ENCODE results near the gene MARCHF6.
"Not testable (repeated sequence)": the region's sequence is repeated elsewhere in the genome, so short reads cannot be mapped to it uniquely, and the experiment has no call there.

MARCHF6 gene

DNA sequence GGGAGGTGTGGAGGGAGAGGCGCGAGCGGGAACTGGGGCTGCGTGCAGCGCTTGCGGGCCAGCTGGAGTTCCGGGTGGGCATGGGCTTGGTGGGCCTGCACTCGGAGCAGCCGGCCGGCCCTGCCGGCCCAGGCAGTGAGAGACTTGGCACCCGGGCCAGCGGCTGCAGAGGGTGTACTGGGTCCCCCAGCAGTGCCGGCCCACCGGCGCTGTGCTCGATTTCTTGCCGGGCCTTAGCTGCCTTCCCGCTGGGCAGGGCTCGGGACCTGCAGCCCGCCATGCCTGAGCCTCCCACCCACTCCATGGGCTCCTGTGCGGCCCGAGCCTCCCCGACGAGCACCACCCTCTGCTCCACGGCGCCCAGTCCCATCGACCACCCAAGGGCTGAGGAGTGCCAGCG is 21.7 kb downstream of the MARCHF6 start:
- DNase-seq (ENCODE audit: low read depth in 4 of 4, low spot score in 1 of 4): not testable (repeated sequence)

DNA sequence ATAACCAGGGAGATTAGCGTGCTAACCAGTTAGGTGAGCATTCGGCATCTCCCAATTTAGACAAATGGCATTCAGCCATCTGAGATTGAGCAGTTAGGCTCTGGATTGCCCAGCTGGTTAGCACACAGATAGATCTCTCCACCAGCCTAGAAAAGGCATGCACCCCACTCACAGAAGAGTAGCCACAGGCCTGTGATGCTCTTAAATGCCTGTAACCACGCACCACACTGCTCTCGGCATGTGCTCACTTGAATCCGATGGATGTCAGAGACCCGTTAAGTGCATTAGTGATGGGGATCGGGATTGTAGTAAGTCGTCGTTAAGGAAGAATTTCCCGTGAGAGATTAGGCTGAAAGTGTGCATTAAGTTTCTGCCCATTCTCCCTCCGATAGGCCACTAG is 23.0 kb downstream of the MARCHF6 start:
- no peak for DNase-seq (ENCODE audit: low read depth in 4 of 4, low spot score in 1 of 4)

DNA sequence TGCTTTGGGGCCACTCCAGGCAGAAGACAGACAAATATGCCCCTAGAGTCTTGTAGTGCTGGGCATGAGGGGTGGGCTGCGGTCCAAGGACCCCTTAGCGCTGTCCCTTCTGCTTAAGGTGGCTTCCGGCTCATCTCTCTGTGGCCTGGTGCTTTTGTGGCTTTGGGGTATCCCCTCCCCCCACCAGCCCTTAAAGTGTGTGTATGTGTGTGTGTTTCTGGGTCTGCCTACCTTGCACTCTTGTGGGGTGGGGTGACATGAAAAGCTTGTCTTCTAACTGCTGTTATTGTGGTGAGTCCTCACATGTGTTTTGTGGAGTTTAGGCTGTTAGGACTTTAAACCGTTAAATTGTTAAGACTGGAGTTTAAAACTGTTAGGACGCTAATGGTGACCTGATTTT is 23.6 kb downstream of the MARCHF6 start:
- no peak for DNase-seq (ENCODE audit: low read depth in 4 of 4, low spot score in 1 of 4)

DNA sequence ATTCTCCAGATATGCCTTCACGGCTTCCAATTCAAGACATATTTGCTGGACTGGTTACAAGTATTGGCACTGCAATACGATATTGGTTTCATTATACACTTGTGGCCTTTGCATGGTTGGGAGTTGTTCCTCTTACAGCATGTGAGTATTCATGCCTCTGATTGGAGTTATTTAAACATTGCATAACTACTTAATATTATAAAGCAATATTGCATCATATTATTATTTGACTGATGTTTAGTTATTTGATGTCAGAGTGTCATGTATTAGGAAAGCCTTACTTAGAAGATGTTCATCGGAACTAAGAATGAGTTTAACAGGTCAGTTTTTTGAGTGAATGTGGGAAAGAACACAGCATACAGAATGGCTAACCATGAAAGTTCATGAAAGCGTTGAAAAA is 28.3 kb downstream of the MARCHF6 start:
- DNase-seq (ENCODE audit: low read depth in 4 of 4, low spot score in 1 of 4): no peak

DNA sequence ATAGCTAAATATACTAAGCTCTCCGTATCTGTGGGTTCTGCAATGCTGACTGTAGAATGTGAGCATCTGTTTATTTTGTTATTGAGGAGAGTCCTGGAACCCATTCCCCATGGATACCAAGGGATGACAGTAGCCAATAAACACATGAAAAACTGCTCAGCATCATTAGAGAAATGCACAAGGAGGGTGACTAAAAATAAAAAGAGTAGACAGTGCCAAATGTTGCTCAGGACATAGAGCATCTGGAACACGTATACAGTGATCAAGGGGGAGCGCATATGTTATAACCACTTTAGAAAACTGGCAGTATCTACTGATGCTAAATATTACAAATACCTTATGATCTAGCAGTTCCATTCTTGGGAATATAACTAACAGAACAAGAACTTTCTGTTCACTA is 31.0 kb downstream of the MARCHF6 start:
- DNase-seq (ENCODE audit: low read depth in 4 of 4, low spot score in 1 of 4): no peak

DNA sequence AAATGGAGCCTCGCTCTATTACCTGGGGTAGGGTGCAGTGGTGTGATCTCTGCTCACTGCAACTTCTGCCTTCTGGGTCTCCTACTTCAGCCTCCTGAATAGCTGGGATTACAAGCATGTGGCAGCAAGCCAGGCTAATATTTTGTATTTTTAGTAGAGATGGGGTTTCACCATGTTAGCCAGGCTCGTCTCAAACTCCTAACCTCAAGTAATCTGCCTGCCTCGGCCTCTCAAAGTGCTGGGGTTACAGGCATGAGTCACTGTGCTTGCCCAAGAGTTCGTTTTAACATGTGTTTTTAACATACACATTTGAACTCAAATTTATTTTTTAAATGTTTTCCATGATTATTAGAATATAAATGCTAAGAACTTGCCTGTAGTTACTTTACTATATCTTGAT is 34.2 kb downstream of the MARCHF6 start:
- no peak for DNase-seq (ENCODE audit: low read depth in 4 of 4, low spot score in 1 of 4)

DNA sequence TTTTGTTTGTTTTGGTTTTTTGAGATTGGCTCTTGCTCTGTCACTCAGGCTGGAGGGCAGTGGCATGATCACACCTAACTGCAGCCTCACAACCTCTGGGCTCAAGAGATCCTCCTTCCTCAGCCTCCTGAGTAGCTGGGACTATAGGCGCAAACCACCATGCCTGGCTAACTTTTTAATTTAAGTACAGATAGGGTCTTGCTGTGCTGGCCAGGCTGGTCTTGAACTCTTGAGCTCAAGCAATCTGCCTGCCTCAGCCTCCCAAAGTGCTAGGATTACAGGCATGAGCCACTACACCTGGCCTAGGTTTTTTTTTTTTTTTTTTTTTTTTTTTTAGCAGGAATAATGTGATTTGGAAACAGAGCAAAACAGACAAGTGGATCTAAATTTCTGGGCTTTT is 37.6 kb downstream of the MARCHF6 start:
- DNase-seq (ENCODE audit: low read depth in 4 of 4, low spot score in 1 of 4): no peak

DNA sequence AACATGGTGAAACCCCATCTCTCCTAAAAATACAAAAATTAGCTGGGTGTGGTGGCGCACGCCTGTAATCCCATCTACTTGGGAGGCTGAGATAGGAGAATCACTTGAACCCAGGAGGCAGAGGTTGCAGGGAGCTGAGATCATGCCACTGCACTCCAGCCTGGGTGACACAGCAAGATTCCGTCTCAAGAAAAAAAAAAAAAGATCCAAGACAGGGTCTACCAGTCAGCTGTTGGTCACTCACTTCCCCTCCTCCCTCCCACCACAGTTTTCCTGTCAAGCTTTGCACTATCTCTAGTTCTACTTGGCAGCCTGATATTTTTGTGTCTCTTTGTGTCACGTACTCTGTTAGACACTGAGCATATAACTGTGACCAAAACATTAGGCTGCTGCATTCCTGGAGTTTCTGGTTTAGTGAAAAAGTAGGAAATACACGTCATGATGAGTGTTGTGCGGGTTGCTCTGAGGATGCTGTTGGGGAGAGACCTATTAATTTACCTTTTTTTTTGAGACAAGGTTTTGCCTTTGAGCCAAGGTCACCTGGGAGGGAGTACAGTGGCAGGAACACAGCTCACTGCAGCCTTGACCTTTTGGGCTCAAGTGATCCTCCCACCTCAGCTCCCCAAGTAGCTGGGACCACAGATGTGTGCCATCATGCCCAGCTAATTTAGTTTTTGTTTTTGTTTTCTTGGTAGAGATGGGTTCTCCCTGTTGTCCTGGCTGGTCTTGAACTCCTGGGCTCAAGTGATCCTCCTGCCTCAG is 39.3 kb downstream of the MARCHF6 start:
- not testable (repeated sequence) for DNase-seq (ENCODE audit: low read depth in 4 of 4, low spot score in 1 of 4)

DNA sequence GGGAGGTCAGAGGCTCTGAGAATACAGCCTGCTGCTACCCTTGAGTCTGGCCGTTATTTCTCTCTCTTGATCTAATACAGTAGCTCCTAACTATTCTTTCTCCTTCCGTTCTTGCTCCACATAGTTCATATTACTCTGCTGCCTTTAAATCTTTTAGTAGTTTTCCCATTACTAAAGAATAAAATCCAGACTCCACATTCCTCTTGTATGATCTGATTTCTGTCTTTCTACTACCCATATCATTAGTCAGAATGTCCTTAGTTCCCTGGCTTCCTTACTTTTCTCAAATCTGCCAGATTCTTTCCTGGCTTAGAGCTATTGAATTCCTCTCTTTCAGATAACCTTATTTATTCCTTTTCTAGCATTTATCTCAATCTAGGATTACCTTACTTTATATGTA is 40.0 kb downstream of the MARCHF6 start:
- DNase-seq (ENCODE audit: low read depth in 4 of 4, low spot score in 1 of 4): no peak

DNA sequence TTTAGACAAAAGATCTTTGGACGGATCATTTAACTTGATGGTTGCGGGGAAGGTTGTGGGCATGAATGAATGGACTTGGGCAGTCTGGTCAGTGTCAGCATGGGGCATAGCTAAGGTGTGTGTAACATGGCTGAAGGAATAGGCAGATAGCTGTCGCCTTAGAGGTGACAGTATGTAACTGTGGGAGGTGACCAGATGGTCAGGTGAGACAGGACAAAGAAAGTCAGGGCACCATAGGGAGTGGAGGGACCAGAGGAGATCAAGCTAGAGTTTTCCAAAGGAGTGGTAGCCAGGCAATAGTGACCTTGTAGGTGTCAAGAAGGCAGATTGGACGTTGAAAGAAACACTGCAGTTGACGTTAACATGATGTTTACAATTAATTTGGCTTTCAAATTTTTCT is 43.1 kb downstream of the MARCHF6 start:
- no peak for DNase-seq (ENCODE audit: low read depth in 4 of 4, low spot score in 1 of 4)

DNA sequence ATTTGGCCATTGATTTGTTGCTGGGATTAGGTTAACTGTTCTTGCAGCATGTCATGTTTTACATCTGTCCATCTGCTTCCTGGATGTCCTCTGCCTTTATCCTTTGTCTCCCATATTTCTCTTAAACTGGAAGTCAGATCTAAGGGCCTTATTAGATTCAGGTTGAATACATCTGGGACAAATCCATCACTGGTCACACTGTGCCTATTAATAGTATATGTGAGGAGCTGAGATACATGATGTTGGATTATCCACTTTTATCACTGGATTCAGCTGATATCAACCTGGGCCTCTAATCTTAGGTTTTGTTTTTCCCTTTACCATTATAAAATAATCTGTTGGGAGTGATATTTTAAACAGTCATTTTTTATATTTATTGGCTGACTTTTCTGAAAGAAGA is 46.3 kb downstream of the MARCHF6 start:
- no peak for DNase-seq (ENCODE audit: low read depth in 4 of 4, low spot score in 1 of 4)

DNA sequence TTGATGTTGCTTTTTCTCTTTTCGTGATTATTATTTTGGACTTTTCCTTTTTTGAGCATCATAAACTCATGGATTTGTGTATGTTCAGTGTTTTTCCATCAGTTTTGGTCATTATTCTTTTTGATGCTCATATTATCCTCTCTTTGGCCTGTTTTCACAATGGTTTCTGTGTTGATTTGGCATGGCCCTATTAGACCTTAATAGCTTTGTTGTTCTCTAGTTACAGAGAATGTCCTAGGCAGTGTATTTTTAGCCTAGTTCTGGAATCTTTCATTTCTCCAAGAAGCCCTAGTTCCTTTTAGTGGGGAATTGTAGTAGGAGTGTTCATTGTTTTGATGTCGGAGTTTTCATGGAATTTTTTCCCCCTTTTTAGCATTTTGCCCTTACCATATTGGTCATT is 46.9 kb downstream of the MARCHF6 start:
- DNase-seq (ENCODE audit: low read depth in 4 of 4, low spot score in 1 of 4): no peak

DNA sequence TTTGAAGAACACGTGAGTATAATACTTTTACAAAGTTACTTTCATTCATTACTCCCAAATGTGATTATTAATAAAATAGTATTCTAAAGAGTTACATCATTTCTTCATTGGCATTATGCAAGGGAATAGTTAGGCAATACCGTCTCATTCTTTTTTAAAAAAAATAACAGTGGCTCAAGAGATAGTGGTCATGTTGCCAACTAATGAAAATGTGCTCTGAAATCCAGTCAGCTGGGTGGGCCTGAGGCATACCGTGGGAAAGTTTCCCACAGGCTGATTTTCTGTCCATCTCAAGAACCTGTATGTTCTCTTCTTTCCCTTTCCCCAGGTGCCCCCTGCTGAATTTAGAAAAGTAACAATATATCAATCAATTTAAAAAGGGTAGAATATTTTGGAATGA is 47.3 kb downstream of the MARCHF6 start:
- no peak for DNase-seq (ENCODE audit: low read depth in 4 of 4, low spot score in 1 of 4)

DNA sequence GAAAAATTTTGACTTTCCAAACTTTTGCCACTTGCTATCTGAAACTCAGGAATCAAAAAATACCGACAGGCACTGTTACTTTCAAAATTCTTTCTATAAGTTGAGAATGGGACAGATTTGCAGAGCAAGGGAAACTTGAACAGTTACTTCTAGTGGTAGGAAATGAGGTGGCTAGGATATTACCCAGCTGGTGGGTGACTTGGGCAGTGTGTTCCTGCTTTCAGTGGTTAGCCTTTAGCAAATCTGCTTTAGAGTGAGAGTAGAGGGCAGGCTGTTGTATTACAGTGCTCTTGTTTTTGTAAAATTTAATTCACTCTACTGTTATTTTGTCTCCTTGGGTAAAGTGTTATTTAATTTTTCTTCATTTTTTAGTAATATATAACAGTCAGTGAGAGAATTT is 48.0 kb downstream of the MARCHF6 start:
- no peak for DNase-seq (ENCODE audit: low read depth in 4 of 4, low spot score in 1 of 4)
